Stimulated activated CD4-positive, alpha-beta T cell treated with anti-CD3 and anti-CD28 coated beads, Interleukin-1b, Interleukin-23, amount 100 ng/mL, for 1 hour (primary cell): ENCODE data around the gene GARRE1.
"Not testable (repeated sequence)": the region's sequence is repeated elsewhere in the genome, so short reads cannot be mapped to it uniquely, and the experiment has no call there.

Source experiments
- DNase-seq, 2 donors: peaks; one replicate each; pipeline ENCODE4 v3.0.0-alpha.2; 2020; ENCODE audit warnings: low read depth in 2 of 2

The GARRE1 gene, protein sequence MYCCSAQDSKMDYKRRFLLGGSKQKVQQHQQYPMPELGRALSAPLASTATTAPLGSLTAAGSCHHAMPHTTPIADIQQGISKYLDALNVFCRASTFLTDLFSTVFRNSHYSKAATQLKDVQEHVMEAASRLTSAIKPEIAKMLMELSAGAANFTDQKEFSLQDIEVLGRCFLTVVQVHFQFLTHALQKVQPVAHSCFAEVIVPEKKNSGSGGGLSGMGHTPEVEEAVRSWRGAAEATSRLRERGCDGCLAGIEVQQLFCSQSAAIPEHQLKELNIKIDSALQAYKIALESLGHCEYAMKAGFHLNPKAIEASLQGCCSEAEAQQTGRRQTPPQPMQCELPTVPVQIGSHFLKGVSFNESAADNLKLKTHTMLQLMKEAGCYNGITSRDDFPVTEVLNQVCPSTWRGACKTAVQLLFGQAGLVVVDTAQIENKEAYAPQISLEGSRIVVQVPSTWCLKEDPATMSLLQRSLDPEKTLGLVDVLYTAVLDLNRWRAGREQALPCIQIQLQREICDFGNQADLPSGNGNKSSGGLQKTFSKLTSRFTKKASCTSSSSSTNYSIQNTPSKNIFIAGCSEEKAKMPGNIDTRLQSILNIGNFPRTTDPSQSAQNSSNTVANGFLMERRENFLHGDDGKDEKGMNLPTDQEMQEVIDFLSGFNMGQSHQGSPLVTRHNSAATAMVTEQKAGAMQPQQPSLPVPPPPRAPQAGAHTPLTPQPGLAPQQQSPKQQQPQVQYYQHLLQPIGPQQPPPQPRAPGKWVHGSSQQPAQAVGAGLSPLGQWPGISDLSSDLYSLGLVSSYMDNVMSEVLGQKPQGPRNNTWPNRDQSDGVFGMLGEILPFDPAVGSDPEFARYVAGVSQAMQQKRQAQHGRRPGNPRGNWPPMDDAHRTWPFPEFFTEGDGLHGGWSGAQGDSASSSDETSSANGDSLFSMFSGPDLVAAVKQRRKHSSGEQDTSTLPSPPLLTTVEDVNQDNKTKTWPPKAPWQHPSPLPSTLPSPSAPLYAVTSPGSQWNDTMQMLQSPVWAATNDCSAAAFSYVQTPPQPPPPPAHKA (N-terminal part only)

DNA sequence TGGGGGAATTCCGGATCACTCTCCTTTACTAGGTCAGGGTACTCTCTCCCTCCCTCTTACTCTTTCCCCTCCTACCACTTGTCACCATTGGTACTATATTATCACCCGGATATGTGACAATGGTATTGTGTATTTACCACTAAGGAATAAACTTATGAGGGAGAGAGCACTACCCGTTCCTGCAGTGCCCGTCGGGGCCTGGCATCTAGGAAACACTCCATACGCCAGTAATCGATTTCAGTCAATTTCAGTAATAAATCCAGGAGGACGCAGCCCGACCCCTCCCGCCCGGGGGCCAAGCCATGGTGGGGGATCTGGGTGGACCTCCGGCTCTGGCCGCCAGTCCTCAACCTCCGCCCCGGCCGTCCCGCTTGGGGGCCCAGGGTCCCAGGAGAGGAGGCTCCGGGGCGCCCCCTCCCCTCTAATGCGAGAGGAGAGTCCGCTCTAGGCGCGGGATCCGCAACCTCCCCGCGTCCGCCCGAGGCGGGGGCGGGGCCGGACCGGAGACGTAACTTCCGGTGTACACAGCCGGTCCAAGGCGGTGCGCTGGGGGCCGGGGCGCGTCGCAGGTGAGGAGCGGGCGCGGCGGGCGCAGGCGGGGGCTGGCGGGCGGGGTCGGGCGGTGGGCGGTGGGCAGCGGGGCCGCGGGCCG lies at the start of gene GARRE1:
Gene GARRE1, plus strand, starts transcription at position 509 of the 652 bp plus-strand sequence. CDS start 45,920 bp downstream, outside the sequence.
- peak; percentile 42 to 75 for DNase-seq

DNA sequence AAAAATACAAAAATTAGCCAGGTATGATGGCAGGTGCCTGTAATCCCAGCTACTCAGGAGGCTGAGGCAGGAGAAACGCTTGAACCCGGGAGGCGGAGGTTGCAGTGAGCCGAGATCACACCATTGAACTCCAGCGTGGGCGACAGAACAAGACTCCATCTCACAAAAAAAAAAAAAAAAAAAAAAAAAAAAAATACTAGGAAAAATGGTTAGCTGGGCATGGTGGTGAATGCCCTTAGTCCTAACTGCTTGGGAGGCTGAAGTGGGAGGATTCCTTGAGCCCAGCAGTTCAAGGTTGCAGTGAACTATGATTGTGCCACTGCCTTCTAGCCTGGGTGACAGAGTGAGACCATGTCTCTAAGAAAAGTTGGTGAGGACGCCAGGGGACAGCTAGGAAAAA lies 49.0 kb upstream of the GARRE1 start:
- DNase-seq = not testable (repeated sequence)

DNA sequence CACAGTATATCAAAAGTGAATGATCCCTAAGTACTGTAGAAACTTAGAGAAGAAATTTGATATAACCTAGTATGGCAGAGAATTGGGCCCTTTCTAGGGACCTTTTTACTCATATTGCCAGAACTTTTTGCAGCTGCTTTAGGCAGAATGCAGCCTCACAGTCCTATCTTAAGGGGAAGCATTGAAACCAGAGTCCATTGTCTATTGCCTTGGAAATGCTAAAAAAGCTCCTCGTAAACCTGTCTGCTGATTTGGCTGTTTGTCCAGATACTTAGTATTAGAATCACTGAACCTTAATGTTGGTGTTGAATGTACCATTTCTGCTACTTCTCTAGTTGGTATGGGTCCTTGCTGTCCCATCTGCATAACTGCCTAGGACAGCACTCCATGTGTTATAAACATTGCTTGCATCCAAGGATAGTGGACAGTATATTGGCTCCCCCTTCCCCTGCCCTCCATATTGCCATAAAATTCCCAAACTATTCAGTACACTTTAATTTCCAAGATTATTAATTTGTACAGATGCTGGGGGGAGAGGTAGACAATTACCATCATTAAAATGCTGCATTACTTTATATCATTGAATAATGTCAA lies 46.0 kb upstream of the GARRE1 start:
- no peak for DNase-seq

DNA sequence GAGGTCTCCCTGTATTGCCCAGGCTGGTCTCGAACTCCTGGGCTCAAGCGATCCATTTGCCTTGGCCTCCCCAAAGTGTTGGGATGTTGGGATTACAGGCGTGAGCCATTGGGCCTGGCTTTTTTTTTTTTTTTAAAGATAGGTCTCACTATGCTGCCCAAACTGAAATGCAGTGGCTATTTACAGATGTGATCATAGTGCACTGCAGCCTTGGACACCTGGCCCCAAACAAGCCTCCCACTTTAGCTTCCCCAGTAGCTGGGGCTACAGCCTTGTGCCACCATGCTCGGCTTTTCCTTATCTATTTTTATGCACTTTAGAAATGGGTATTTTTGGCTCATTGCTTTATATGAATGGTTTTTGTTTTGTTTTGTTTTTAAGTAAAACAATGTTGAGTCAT lies 44.6 kb upstream of the GARRE1 start:
- no peak for DNase-seq

DNA sequence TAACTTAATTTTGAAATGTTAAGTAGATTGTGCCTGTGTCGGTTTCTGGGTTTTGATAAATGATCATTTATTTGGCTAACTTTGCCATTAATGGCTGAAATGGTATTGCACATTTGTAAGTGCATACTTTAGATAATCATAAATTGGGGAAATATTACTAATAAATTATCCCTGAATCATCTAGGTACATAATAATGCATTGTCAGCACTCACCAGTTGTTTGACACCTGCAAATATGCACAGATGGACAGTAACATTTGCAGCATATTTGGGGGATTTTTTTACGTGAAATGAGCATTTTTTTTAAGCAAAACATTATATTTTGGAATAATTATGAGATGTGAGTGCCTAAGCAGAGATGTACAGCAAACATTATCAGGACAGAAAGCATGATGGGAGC lies 41.1 kb upstream of the GARRE1 start:
- no peak for DNase-seq

DNA sequence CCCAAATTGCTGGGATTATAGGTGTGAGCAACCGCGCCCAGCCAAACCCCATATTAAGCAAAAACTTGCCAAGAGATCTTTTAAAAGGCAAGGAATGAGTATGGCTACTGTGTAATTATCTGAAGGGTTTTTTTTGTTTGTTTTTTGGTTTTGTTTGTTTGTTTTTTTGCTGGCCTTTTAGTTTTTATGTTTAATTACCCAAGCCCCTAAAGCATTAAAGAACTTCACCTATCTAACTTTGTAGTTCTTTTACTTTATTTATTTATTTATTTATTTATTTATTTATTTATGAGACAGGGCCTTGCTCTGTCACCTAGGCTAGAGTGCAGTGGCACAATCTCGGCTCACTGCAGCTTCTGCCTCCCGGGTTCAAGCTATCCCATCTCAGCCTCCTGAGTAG lies 40.3 kb upstream of the GARRE1 start:
- DNase-seq = no peak

DNA sequence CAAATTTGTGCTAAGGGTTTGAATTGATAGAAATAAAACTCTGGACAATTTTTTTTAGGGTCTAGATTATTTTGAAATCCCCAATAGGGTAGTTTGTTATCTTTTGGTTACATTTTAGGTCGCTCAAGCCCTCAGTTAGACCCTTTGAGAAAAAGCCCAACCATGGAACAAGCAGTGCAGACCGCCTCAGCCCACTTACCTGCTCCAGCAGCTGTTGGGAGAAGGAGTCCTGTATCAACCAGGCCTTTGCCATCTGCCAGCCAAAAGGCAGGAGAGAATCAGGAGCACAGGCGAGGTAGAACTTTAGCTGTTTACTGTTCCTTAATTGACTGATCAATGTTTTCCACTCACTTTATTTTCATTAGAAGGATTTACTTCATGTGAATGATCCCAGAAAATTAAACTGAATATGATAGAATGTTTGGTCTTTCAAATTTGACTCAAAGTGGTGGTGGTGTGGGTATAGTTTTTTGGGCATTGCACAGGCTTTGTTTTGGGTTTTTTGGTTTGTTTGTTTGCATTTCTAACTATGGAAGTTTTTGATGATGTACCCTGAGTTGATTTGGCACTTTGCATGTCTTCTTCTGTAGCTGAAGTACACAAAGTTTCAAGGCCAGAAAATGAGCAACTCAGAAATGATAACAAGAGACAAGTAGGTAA lies 39.2 kb upstream of the GARRE1 start:
- DNase-seq = no peak

DNA sequence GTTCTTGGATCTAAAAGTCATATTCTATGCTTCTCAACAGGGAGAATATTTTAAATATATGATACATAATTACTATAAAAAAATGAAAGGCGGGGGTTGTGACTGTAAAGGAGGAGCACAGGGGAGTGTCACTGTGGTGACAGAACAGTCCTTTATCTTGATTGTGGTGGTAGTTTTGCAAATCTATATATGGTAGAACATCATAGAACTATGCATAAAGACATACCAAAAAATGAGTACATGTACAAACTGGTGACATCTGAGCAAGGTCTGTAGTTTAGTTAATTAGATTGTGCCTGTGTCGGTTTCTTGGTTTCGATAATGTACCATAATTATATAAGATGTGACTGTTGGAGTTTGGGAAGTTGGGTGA lies 38.7 kb upstream of the GARRE1 start:
- no peak for DNase-seq

DNA sequence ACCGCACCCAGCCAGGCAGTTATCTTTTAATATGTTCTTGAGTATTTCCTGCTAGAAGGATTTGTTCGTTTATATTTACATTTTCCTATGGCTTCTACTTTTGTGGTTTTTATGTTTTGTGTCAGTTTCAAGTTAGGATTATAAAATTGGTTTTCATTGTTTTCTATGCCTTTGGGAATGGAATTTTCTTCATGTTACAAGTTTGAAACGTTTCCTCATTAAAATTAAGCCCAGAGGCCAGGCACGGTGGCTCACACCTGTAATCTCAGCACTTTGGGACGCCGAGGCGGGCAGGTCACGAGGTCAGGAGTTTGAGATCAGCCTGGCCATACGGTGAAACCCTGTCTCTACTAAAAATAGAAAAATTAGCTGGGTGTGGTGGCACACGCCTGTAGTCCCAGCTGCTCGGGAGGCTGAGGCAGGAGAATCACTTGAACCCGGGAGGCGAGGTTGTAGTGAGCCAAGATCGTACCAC lies 37.6 kb upstream of the GARRE1 start:
- not testable (repeated sequence) for DNase-seq

DNA sequence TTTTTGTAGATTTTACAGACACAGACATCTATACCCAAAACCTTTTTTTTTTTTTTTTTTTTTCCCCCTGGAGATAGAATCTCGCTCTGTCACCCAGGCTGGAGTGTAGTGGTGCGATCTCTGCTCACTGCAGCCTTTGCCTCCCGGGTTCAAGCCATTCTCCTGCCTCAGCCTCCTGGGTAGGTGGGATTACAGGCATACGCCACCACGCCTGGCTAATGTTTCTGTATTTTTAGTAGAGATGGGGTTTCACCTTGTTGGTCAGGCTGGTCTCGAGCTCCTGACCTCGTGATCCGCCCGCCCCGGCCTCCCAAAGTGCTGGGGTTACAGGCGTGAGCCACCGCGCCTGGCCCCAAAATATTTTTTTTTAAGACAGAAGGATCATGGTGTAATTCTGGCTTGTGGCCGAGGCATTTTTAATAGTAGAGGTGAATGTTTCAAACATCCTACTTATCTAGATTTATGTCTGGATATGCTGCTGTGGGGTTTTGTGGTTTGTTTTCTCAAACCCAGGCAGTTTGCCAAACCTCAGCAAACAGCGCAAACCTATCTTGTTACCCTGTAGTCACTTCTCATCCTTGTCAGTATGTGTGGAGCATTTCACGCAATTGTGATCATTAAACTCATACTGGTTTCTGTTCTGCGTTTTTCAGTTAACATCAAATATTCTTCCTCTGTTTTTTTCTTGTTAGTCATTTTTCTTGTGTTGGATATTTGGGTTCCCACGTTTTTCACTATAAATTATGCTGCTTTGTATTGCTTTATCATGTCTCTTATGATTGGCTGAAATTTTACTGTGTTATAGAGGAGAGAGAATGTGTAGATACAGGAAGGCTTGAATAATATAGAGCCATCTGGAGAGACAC lies 36.2 kb upstream of the GARRE1 start:
- peak in 1 of 2 donors; percentile 23 for DNase-seq

DNA sequence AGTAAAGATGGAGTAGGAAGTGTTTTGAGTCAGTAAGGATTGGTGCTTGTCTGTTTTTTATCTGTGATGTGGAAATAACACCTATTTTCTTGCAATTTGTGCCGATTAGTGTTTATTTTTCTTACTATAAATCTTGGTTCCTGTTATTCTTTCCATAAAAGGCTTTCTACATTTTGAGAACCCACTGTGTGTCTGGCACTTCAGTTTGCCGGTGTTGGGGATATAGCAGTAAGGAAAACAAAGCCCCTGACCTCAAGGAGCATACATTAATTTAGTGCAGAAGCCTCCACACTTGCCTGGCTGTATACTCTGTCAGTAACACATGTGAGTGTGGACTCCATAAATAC lies 35.6 kb upstream of the GARRE1 start:
- no peak for DNase-seq

DNA sequence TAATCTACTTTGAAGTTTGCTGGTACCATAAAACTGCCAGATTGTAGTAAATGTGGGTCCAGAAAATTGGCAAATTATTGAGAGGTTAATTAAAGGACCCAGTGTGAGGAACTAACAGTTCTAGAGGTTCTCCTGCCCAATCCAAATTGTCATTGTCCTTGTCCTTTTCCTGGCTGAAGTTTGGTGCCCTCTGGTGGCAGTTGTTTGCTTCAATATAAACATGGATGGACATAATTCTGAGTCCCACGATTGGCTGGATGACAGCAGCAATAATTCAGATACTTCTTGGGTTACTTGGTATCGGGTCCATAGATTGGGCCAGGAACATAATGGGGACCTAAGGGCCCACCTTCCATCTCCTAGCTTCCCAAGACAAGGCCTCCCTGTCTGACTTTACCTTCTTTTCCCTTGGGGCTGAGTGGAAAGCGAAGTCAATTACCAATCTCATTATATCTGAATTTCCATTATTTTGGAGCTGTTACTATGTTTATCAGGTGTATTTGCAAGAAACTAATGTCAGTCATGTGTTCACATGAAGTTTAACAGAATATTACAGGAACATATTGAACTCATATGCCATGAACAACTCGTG lies 33.8 kb upstream of the GARRE1 start:
- peak in 1 of 2 donors; percentile 44 for DNase-seq

DNA sequence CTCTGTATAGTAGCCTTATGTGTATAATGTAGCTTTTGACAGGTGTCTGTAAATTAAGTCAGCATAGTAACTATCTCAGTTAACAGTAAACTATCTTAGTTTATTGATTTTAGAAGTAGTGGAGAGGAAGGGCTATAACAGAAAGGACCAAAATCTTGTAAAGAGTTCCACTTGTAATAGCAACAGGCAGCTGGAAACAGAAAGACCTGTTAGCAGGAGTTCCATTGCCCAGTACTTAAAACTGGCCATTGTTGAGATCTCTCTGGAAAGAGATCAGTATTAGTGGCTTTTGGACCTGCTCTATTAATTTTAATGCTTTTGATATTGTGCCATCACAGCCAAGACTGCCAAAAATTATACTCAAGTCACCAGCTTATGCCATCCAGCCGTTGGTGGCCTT lies 32.0 kb upstream of the GARRE1 start:
- DNase-seq = no peak

DNA sequence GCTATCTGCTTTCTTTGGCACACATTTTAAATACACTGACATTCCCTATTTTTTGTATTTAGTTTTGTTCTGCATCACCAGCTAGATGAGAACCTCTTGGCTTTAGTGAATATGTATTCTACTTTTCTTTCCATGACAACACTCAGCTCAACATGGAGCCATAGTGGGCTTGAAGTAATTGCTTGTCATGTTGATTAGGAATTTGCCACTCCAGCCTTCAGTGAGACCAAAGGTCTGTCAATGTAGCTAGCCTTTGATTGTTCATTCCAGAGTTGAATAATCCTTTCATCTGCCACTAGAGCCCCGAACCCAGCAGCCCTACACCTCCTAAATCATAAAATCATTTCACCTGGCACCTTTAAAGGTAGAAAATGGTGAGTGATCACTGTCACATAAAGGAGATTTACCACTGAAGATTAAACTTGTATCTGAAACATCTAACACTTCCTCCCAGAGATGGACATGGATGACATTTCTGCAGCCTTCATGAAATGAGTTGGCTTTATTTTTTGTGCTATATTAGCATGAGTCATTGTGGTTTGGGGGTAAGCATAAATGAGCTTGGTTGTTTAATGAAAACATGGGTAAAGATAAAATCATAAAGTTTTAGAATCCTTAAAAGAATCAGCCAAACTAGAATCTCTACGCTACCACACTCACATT lies 29.2 kb upstream of the GARRE1 start:
- no peak for DNase-seq

DNA sequence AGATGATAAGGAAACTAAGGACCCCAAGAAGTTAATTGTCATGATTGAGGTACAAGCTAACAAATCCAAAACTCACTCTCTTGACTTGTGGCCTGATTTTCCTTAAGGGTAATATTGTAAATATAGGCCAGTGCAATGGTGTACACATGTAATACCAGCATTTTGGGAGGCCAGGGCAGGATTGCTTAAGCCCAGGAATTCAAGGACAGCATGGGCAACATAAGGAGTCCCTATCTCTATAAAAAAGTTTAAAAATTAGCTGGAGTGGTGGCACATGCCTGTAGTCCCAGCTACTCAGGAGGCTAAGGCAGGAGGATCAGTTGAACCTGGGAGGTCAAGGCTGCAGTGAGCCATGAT lies 28.7 kb upstream of the GARRE1 start:
- no peak for DNase-seq

DNA sequence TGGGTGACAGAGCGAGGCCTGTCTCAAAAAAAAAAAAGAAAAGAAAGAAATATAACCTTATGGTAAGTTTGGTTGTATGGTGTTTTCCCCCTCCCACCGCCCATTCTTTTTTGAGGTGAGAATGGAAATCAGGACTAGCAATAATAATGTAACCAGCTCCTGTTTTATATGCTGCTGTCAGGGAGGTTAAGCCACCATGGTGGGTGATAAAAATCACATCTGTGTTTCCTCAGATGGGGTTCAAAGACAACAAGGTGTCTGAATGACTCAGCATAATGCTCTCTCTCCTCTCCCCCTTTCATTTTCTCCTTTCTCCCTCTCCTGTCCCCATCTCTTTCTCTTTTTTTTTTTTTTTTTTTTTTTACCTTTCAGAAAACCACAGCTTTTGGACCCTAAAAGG lies 28.3 kb upstream of the GARRE1 start:
- no peak for DNase-seq

DNA sequence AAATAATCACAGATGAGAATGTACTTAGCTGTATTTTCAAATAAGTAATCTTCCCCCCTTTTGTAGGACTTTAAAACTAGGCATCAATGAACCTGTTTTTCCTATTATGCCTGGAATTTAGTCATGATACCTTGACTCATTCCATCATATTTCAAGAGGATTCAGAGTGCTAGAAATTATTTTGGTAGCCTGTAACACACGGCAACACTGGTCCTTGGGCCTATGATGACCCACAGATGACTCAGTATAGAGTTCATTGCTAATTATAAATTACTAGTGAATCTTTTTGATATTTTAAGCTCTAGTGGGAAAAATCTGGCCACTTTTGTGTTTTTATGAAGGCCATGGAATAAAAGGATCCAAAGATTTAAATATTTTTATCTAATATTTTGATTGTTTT lies 26.0 kb upstream of the GARRE1 start:
- DNase-seq = no peak

DNA sequence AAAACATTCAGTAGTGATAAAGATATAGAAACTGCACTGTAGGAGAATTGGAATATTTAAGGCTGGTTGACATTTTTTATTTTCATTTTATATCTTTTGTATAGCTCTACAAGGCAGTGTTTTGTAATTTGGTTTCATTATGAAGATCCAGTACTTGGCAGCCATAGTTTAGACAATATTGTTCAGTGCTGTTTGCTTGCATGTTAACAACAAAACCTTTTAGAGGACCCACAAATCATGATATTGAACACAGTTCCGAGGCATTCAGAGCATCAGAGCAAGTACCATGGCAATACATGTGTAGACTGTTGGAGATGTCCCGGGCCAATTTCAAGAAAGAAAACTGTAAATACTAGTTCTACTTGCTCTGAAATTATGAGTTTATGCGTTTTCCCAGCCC lies 25.6 kb upstream of the GARRE1 start:
- DNase-seq = no peak

DNA sequence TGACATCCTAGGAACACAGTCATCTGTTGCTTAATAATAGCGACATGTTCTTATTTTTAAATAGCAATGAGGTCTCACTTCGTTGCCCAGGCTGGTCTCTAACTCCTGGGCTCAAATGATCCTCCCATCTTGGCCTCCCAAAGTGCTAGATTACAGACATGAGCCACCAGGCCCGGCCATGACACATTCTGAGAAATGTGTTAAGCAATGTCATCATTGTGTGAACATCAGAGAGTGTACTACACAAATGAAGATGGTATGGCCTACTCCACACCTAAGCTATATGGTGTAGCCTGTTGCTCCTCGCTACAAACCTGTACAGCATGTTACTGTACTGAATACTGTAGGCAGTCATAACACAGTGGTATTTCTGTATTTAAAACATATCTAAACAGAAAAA lies 24.6 kb upstream of the GARRE1 start:
- no peak for DNase-seq
